NCI-H82 (cell line): ENCODE measurements around the gene SLC10A1.

ENCODE experiments used
- DNase-seq: peaks from one replicate; lab custom pipeline; 2025; lab: John Stamatoyannopoulos, UW

SLC10A1 gene

GRCh38 chr14:69808919-69809808 is 12.1 kb upstream of the SLC10A1 start:
- DNase-seq = no peak

- DNase-seq = no peak
These were observed 10.2 kb upstream of the SLC10A1 start for GRCh38 chr14:69807192-69807591.

- DNase-seq = no peak
These were observed 7.9 kb upstream of the SLC10A1 start for GRCh38 chr14:69804902-69805301.

GRCh38 chr14:69803753-69804152 is 6.7 kb upstream of the SLC10A1 start:
- no peak for DNase-seq

- DNase-seq = no peak
These were observed 1.3 kb upstream of the SLC10A1 start for GRCh38 chr14:69798339-69798735.

GRCh38 chr14:69797573-69798338 is 715 bp upstream of the SLC10A1 start:
- DNase-seq = no peak

- DNase-seq = no peak
These were observed 1.4 kb downstream of the SLC10A1 start for GRCh38 chr14:69795691-69796090.

- no peak for DNase-seq
These were observed 2.2 kb downstream of the SLC10A1 start for GRCh38 chr14:69794791-69795190.

GRCh38 chr14:69792887-69793421 is 4.1 kb downstream of the SLC10A1 start:
- no peak for DNase-seq

GRCh38 chr14:69789118-69789640 is 7.9 kb downstream of the SLC10A1 start:
- no peak for DNase-seq

- no peak for DNase-seq
These were observed 10.4 kb downstream of the SLC10A1 start for GRCh38 chr14:69786603-69787002.

- DNase-seq = no peak
These were observed 12.1 kb downstream of the SLC10A1 start for GRCh38 chr14:69784942-69785341.

GRCh38 chr14:69780952-69781351 is 16.1 kb downstream of the SLC10A1 start:
- no peak for DNase-seq

GRCh38 chr14:69780092-69780491 is 16.9 kb downstream of the SLC10A1 start:
- no peak for DNase-seq

GRCh38 chr14:69779088-69779487 is 18.0 kb downstream of the SLC10A1 start:
- no peak for DNase-seq

- no peak for DNase-seq
These were observed 20.1 kb downstream of the SLC10A1 start for GRCh38 chr14:69776875-69777453.

GRCh38 chr14:69775012-69775411 is 22.0 kb downstream of the SLC10A1 start:
- DNase-seq = no peak

GRCh38 chr14:69773571-69774276 is 23.3 kb downstream of the SLC10A1 start:
- DNase-seq = no peak

- no peak for DNase-seq
These were observed 24.7 kb downstream of the SLC10A1 start for GRCh38 chr14:69772082-69773017.

- no peak for DNase-seq
These were observed 25.9 kb downstream of the SLC10A1 start for GRCh38 chr14:69771136-69771535.
